Stomach (tissue), 4 donors: ENCODE data around the gene ANKRD22.

ENCODE experiments used
- EP300 ChIP-seq: sonication (generic); formaldehyde crosslinking; IDR thresholded peaks from one replicate; pipeline ENCODE4 v1.6.1; 2017; ENCODE audit warnings: antibody characterized with exemption
- POLR2A ChIP-seq, 4 donors: fragments of 450-650 bp; IDR thresholded peaks; one replicate each; pipeline ENCODE4 v1.6.1; 2016; ENCODE audit warnings: antibody characterized with exemption in 4 of 4, control low read depth in 2 of 4, mild to moderate bottlenecking in 1 of 4, moderate library complexity in 1 of 4
- POLR2AphosphoS5 ChIP-seq, 3 donors: sonication (generic); formaldehyde crosslinking; IDR thresholded peaks; one replicate each; pipeline ENCODE4 v1.6.1; 2016; ENCODE audit warnings: antibody characterized with exemption in 3 of 3
- TF ChIP-seq, protein P1 (sequence below), 7 experiments: fragments of 450-650 bp in 4 of 7; fragments of 200-600 bp in 3 of 7; sonication (generic) in 3 of 7; IDR thresholded peaks; one replicate each; pipeline ENCODE4 v1.5.1; 2016 to 2019; ENCODE audit warnings: antibody characterized with exemption in 7 of 7, control low read depth in 2 of 7, mild to moderate bottlenecking in 1 of 7

DNA sequence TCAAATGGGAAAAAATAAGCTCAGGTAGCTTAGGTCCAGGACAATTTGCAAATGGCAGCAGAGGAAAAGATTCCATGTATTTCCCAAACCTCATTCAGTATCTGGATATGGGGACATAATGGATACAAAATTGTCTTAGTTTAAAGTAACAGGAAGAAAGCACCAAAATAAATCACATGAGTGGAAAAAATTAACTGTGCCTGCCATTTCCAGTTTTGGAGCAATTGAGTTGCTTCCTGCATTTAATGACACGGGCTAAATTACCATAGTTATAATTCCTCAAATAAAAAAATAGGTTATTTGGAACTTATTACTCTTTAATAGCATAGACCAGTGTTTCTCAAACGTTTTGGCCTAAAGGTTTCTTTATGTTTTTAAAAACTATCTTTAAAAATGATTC, 22.1 kb upstream of the ANKRD22 start:
- TF ChIP-seq POLR2A (IDR thresholded peaks at IDR 0.05) = no peak
- TF ChIP-seq, protein P1, sequence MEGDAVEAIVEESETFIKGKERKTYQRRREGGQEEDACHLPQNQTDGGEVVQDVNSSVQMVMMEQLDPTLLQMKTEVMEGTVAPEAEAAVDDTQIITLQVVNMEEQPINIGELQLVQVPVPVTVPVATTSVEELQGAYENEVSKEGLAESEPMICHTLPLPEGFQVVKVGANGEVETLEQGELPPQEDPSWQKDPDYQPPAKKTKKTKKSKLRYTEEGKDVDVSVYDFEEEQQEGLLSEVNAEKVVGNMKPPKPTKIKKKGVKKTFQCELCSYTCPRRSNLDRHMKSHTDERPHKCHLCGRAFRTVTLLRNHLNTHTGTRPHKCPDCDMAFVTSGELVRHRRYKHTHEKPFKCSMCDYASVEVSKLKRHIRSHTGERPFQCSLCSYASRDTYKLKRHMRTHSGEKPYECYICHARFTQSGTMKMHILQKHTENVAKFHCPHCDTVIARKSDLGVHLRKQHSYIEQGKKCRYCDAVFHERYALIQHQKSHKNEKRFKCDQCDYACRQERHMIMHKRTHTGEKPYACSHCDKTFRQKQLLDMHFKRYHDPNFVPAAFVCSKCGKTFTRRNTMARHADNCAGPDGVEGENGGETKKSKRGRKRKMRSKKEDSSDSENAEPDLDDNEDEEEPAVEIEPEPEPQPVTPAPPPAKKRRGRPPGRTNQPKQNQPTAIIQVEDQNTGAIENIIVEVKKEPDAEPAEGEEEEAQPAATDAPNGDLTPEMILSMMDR (IDR thresholded peaks at IDR 0.05) = no peak
- TF ChIP-seq POLR2AphosphoS5 (IDR thresholded peaks at IDR 0.05) = no peak
- TF ChIP-seq EP300 = no peak
